ENCODE data around the gene ESRRA. TPM values are rescaled to one million over a fixed set of nuclear protein-coding genes. Genes with fewer than 3 reads are reported as not detected.

The ESRRA gene
- total and polyA plus RNA-seq, 4 donors: 10.8 to 88.4 (median 73.0) TPM

- Histone ChIP-seq H3K4me3 (no peak overlapping the region), H3K9me3 (ENCODE audit: control insufficient read depth in 4 of 4, insufficient read depth in 3 of 4, low read length in 3 of 4) (no peaks in the 10 kb centered on the region), H3K27me3 (ENCODE audit: control insufficient read depth in 3 of 3, insufficient read depth in 3 of 3, low read length in 2 of 3) (peaks cover 0 to 13% (median 0%) of the 10 kb centered on the region in 3 donors), H3K4me1 (ENCODE audit: control insufficient read depth in 5 of 5, insufficient read depth in 5 of 5, low read length in 5 of 5) (peaks cover 0 to 14% (median 7%) of the 10 kb centered on the region in 5 donors), H3K36me3 (ENCODE audit: control insufficient read depth in 4 of 4, insufficient read depth in 4 of 4, low read length in 4 of 4) (no peaks in the 10 kb centered on the region), H3K27ac (ENCODE audit: low read depth in 1 of 2, low read length in 1 of 2) (no peak overlapping the region), H3K9ac (ENCODE audit: insufficient read depth in 1 of 2, low read length in 2 of 2) (no peak overlapping the region)
- no peak for ATAC-seq (ENCODE audit: insufficient read depth, low FRiP score)
- 60 to 61% methylated on average over 4 of the region's 4 CpGs for WGBS, 2 donors
- no peak for TF ChIP-seq CTCF (IDR thresholded peaks at IDR 0.05; ENCODE audit: control extremely low read depth, extremely low read depth)
- DNase-seq: no peak
These were observed 34.0 kb downstream of the ESRRA start for GRCh38 chr11:64339286-64339685.

- Histone ChIP-seq H3K27ac (ENCODE audit: low read depth in 1 of 2, low read length in 1 of 2) (peak within 1 kb of the TSS in 1 of 2 donors; percentile 13), H3K4me1 (ENCODE audit: control insufficient read depth in 5 of 5, insufficient read depth in 5 of 5, low read length in 5 of 5) (peaks cover 0 to 14% (median 7%) of the 10 kb centered on the region in 5 donors), H3K9ac (ENCODE audit: insufficient read depth in 1 of 2, low read length in 2 of 2) (no peak within 1 kb of the TSS), H3K9me3 (ENCODE audit: control insufficient read depth in 4 of 4, insufficient read depth in 3 of 4, low read length in 3 of 4) (no peaks in the 10 kb centered on the region), H3K27me3 (ENCODE audit: control insufficient read depth in 3 of 3, insufficient read depth in 3 of 3, low read length in 2 of 3) (peaks cover 0 to 13% (median 0%) of the 10 kb centered on the region in 3 donors), H3K4me3 (no peak within 1 kb of the TSS), H3K36me3 (ENCODE audit: control insufficient read depth in 4 of 4, insufficient read depth in 4 of 4, low read length in 4 of 4) (no peaks in the 10 kb centered on the region)
- 29 to 55% methylated on average over 16 of the region's 16 CpGs for whole genome bisulfite sequencing, 2 donors
- no peak for TF ChIP-seq CTCF (IDR thresholded peaks at IDR 0.05; ENCODE audit: control extremely low read depth, extremely low read depth)
- DNase-seq (no peak), ATAC-seq (ENCODE audit: insufficient read depth, low FRiP score) (no peak)
These were observed 34.6 kb downstream of the ESRRA start, which contains the start of gene CCDC88B for GRCh38 chr11:64339754-64340408. Gene CCDC88B, plus strand, starts transcription at chr11:64340204. Its CDS starts 63 bp downstream, at chr11:64340267.

- H3K4me1 ChIP-seq (ENCODE audit: control insufficient read depth in 5 of 5, insufficient read depth in 5 of 5, low read length in 5 of 5): peaks cover 0 to 12% (median 7%) of the 10 kb centered on the region in 5 donors
- DNase-seq (no peak), ATAC-seq (ENCODE audit: insufficient read depth, low FRiP score) (no peak)
- peaks cover 0 to 4% (median 0%) of the 10 kb centered on the region in 4 donors for H3K36me3 ChIP-seq (ENCODE audit: control insufficient read depth in 4 of 4, insufficient read depth in 4 of 4, low read length in 4 of 4)
- no peak overlapping the region for H3K9ac ChIP-seq (ENCODE audit: insufficient read depth in 1 of 2, low read length in 2 of 2)
- H3K4me3 ChIP-seq: no peak overlapping the region
- no peaks in the 10 kb centered on the region for H3K9me3 ChIP-seq (ENCODE audit: control insufficient read depth in 4 of 4, insufficient read depth in 3 of 4, low read length in 3 of 4)
- H3K27ac ChIP-seq (ENCODE audit: low read depth in 1 of 2, low read length in 1 of 2): peak overlapping the region in 1 of 2 donors; percentile 13
- 16 to 25% methylated on average over 33 of the region's 33 CpGs for WGBS, 2 donors
- peaks cover 0 to 13% (median 0%) of the 10 kb centered on the region in 3 donors for H3K27me3 ChIP-seq (ENCODE audit: control insufficient read depth in 3 of 3, insufficient read depth in 3 of 3, low read length in 2 of 3)
- TF ChIP-seq CTCF (IDR thresholded peaks at IDR 0.05; ENCODE audit: control extremely low read depth, extremely low read depth): no peak
These were observed 35.5 kb downstream of the ESRRA start for GRCh38 chr11:64340671-64341335.

All from lung (tissue), 12 donors.